Fibroblast of peridontal ligament (primary cell): ENCODE data around the gene DLGAP5.

Source experiments
- DNase-seq: peaks from one replicate; pipeline ENCODE4 v3.0.0-alpha.2; 2010; ENCODE audit errors: extremely low read depth

DLGAP5 gene

DNA sequence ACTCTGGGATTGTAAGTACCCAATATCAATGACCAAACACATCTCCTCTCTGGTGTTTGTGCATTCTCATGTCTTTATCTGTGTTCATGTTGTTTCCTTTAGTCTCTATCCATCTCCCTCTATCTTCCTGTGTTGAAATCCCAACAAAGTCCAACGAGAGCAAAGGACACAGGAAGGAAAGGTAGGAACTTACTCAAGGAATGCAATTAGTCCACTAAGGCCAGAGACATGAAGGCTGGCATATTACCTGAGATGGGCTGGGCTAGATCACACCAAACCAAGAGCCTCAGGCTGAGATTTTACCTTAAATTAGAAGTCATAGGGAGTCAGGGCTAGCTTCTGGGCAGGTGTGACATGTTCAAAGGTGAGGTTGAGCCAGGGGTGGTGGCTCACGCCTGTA lies 76.7 kb downstream of the DLGAP5 start:
- DNase-seq: no peak

DNA sequence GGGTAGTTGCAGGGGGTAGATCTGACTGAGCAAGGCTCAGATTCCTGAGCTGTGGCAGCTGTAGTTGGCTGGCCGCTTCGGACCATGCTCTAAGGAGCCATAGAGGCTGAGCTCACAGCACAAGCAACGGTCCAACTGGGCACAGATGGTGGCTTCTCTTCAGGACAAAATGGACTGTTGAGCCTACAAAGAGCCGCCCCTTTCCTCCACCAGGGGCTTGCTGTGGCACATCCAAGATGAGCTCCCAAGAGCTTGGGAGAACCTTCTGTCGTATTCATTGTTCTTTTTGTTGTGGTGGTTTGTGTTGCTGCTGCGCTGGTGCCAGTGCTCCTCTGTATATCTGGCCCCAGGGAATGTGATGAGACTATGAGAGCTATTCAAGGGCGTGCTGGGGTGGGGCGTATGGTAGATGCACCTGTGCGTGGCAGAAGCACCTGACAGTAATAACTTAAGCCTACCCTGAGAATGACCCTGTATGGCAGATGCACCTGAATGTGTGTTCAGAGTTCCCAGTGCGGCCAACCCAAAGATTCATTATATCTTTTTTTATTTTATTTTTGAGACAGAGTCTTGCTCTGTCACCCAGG lies 80.2 kb downstream of the DLGAP5 start:
- DNase-seq: no peak

DNA sequence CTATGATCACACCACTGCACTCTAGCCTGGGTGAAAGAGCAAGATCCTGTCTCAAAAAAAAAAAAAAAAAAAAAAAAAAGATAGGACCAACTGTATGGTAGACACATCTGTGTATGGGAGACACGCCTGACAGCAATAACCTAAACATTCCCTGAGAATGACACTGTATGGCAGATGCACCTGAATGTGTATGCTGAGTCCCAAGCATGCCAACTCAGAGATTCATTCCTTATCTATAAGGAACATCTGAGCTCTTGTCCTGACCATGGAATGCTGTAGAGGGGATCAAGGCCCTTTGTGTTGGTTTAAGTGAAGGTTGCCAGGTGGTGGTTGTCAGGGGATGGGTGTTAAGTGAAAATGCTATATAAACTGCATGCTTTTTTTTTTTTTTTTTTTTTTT lies 81.5 kb downstream of the DLGAP5 start:
- no peak for DNase-seq

DNA sequence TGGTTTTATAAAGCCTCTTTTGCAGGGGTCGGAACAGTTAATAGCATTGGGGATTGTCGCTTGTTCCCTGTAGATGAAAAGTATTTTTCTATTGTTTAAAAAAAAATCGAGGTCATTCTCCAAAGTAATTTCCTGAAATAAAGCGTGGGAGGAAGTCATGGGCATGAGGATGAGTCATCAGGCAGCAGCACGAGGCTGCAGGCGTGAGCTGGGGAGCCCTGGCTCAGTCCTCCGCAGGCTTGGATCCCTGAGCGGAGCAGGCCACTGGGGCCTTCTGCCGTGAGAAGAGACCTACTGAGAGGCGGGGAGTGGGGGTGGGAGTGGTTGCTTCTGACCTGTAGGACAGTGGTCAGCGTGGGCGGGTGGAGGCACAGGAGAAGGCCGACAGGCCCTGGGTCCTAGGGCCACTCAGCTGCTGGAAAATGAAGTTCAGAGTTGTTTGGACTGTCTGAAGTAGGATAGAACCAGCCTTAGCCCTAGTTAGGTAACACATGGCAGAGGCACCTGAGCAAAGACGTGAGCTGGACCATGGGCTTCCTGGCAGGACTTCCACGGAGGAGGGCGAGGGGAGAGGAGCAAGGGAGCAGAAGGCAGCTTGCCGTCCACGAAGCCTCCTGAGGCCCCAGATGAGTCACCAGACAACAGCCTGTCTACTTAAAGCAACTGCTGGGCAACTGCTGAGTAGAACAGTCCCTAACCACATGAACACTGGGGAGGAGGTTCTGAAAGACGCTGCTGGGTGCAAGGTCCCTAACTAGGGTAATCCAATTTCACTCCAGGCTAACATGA lies 83.4 kb downstream of the DLGAP5 start:
- peak; percentile 97 for DNase-seq

DNA sequence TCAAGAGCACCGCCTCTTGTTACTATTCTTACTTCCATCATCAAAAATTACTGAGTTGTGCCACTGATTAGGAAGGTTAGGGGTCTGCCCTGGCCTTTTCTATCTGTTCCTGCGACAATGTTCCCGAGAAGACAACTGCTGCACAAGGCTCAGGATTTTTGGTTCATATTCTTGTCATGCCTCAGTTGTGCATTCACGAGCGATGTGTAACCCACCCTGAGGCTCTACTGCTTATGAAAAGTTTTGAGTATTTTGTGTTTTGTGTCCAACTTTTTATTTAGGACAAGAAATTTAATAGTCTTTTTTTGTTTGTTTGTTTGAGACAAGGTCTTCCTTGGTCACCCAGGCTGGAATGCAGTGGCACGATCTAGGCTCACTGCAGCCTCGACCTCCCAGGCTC lies 85.4 kb downstream of the DLGAP5 start:
- no peak for DNase-seq

DNA sequence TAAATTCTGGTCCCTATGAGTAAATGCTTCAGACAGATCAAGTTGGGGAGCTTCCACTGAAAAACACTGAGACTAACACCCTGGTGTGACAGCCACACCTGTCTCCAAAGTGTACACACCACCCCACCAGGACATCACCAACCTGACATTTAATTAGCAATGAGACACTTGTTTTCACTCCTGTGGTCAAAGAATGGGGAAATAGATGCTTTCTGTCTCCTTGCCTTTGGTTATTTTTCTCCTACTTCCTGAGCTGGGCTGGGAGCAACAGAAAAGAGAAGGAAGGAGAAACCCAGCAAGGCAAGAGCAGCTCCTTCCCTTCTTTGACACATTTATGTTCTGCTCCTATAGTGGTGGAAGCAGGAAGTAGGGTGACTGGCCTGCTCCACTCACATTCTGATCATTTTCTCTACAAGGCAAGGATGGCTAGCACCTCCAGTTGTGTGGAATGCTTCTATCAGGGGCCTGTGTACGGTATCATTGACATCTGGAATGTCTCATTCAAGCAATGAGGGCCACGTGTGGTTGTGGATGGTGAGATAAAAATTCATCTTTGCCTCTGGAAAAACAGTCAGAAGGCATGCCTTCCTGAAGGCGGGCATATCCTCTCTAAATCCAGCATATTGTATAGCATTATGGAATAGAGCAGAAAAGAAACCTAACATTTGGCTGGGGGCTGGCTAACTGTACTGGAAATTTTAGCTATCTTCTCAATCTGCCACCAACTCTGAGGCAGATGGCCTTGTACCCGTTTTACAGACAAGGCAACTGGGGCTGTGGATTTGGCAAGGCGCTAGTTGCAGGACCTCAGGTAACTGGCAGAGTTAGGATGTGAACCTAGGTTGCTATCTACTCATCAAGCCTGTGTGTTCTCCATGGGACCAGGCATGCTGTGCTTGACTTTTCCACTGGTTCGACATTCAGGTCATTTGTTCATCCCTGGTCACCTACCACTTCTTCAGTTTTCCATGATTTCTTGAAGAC lies 87.1 kb downstream of the DLGAP5 start:
- no peak for DNase-seq

DNA sequence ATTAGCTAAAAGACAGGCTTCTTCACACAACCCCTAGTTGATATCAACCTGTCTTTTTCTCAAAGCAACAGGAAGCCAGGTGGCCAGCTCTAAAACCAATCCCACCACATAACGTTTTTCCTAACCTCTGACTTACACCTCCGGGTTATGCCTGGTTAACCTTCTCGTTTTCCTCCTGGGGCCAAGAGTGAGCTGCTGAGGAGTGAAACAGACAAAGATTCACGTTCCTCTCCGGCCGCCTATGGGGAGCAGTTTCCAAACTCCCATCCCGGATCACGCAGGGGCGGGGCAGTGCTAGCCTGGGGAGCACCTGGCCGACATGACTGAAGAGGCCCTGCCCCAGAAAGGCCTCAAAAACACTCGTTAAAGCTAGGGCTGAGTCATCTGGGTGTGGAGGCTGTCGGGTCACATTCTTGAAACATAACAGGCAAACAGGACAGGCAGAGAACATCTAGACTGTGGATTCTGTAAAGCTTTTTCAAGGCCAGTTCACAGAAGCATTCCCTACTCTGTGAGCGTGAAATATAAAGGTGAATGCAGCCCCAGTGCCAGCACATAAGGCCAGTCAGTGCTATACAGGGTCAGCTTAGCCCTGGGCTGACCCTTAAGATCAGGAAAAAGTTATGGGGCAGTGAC lies 88.3 kb downstream of the DLGAP5 start:
- DNase-seq: peak; percentile 90

DNA sequence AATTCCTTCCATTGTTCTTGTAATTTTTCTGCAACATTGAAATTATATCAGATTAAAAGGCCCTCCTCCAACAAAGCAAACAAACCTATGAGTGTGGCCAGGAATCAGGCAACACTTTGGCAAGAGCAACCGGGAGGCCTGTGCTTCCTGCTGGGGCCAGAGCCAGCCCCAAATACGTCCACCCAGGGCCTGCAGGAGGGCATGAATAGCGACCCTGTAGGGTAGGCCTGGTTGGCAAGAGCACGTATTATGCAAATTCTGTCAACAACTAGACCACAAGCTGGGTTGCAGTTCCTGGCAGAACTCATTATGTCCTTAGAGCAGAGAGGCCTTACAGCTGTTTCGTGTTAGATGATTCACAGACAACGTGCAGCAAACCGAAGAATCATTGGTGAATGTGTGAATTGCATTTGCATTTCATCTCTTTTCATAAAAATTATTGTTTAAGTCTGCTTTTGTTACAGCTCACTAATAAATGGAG lies 89.2 kb downstream of the DLGAP5 start:
- DNase-seq: peak; percentile 100

DNA sequence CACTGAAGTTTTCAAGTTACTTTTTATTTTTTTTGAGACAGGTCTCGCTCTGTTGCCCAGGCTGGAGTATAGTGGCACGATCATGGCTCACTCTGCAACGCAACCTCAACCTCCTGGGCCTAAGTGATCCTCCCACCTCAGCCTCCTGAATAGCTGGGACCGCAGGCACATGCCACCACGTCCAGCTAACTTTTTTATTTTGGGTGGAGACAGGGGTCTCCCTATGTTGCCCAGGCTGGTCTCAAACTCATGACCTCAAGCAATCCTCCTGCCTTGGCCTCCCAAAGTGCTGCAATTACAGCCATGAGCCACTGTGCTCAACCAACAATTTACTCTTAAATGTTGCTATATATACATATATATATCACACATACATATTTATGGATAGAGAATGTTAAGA lies 89.7 kb downstream of the DLGAP5 start:
- DNase-seq: no peak

DNA sequence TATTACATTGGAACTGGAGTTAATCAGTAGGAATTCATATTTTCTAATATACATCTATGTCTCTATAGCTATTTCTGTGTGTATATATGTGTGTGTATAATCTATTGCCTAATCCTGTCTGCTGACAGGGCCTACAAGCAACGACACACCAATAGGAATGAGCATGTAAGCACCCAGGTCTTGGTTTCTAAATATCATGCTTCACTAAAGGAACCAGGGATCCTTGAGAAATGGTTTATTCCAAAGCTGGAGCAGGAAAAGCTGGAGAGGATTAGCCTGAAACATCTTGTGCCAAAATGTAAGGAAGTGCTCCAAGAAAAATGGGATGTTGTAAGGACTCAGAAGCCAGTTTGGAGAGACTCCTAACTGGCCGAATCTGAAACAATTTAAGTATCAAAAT lies 91.6 kb downstream of the DLGAP5 start:
- peak; percentile 97 for DNase-seq

DNA sequence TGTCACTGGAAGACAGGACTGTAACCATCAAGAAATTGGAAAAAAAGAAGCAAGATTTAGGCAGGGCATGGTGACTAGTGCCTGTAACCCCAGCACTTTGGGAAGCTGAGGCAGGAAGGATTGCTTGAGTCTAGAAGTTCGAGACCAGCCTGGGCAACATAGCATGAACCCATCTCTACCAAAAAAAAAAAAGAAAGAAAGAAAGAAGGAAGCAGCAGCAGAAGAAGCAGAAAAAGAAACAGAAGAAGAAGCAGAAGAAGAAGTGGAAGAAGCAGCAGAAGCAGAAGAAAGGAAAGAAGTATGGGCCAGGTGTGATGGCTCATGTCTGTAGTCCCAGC lies 92.9 kb downstream of the DLGAP5 start:
- no peak for DNase-seq
